NCI-H1105 treated with DMSO at 0.1 percent for 48 hours (cell line): ENCODE results near the gene GNAT1.

ENCODE experiments used
- DNase-seq: peaks from one replicate; lab custom pipeline; 2025; lab: John Stamatoyannopoulos, UW

GNAT1 gene

DNA sequence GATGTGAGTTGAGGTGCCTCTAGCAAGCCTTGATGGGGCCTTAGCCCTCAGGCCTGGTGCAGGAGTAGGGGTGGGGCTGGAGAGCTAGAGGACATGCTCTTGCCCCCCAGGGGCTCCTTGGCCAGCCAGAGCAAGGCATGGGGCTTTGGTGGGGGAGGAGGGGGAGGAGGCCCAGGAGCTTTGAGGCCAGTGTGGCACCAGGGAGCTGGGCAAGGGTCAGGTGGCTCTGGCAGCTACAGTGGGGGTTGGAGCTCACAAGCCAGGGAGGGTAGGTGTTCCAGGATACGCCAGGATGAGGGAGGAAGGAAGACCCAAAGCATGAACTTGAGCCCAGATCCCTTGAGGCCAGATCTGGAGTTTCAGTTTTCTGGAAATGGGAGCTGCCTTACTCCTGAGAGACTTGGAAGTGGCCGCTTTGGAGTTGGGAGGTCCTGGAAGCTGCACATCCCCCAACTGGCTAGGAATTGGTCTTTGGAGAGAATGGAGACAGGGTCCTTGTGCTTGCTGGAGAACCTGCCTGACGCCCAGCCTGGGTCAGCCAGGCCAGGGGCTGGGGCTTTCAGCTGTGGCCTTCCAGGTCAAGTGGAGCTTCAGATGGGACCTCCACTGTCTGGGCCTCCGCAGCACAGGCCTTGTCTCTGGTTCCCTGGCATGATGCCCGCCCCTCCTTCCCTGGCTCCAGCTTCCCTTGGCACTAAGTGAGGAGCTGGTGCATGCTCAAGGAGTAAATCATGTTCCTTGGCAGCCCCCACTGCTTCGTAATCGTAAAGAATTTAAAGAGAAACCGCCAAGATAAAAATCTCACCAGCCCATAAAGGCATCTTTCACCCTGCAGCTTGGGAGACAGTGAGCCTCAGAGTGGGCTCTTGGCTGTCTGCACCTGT is 27.6 kb upstream of the GNAT1 start:
- no peak for DNase-seq

DNA sequence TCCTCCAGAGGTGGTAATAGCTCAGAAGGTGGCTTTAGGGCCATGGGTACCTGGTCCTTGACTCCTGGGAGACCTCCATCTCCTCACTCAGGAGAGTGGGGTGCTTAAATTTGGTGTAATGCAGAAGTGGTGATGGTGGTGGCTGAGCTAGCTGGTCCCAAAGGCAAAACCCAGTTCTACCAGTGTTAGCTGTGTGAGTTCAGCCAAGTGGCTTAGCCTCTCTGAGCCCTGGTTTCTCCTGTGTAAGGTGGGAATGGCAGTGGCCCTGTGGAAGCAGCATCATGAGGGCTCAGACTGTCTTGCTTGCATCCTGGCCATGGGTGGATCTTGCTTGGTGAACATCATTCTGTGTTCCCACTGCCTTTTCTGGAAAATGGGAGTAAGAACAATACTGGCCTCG is 26.9 kb upstream of the GNAT1 start:
- no peak for DNase-seq

DNA sequence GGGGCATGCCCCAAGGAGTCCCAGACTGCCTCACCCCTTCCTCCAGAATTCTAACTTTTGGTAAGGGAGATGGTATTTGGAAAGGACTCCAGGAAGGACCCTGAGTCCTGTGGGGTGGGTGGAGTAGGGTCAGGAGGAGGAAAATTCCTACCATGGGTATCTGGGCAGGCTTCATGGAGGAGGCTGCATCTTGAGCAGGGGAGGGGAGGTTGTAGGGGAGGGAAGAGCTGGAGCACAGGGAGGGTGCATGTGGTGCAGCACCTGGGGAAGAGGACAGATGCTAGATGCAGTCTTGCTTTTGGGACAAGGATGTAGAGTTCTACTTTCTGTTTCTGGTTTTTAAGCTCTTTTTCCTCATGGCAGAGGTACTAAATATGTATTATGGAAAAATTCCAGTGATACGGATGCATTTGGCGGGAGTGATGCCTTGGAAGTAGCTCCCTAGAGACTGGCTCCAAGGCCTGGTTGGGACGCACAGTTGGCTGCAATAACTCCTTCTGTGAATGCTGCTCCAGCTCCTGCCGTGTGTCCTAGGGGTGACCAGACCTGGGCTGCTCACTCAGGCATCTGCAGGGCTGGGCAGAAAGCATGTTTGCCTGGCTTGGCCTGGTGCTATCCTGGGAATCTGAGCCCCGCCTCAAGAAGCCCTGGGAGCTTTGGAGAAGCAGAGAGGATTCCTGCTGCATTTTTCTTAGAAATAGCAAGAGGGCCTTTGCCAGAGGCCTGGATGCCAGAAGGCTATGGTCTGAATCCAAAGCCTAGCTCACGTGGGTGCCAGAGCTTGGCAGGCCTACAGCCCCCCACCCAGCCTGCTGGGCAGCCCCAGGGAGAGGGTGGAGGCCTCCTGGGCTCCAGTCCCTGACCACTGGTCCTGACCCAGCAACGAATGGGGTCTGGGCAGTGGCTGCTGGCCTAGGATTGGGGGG is 26.2 kb upstream of the GNAT1 start:
- no peak for DNase-seq

DNA sequence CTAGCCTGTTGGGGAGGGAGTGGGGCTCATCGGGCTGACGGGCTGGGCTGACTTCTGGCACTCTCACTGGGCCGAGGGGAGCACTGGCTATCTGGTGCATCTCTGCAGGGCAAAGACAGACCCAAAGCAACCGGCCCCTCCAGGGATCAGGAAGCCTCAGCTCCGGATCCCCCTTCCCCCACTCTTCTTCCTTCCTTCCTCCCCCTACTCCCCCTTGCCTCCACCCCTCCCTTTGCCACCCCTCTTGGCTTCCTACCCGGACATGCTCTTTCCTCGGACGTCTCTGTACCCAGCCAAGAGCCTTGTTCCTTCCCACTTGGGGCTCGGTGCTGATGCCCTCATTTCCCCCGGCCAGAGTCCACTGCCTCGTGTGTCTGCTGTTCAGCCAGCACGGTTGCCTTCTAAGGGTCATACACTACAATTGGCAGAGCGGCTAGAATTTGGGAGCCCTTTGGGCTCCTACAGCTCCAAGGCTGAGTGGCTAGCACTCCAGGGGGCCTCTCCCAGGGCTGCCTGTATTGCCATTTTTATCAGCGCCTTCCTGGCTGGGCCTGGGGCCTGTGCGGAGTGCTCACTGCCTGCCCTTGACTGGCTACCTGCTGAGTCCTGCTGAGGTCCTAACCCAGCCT is 25.4 kb upstream of the GNAT1 start:
- no peak for DNase-seq

DNA sequence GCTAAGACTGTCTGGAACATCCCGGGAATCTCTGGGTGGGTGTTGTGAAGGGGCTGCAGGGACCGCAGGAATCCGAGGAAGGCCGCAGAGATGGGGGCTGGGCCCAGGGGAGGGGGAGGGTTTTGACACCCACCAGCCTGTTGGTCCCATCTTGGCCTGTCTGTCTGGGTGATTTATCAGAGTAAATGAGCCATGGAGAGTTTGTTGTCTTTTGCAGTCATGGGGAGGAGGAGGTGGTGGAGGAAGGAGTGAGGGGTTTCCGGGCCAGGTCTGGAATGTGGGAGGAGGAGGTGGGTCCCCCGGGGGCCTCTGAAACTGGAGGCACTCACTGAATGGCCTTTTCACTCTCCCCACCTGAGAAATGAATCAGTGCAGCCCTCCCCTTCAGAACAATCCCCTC is 24.8 kb upstream of the GNAT1 start:
- no peak for DNase-seq

DNA sequence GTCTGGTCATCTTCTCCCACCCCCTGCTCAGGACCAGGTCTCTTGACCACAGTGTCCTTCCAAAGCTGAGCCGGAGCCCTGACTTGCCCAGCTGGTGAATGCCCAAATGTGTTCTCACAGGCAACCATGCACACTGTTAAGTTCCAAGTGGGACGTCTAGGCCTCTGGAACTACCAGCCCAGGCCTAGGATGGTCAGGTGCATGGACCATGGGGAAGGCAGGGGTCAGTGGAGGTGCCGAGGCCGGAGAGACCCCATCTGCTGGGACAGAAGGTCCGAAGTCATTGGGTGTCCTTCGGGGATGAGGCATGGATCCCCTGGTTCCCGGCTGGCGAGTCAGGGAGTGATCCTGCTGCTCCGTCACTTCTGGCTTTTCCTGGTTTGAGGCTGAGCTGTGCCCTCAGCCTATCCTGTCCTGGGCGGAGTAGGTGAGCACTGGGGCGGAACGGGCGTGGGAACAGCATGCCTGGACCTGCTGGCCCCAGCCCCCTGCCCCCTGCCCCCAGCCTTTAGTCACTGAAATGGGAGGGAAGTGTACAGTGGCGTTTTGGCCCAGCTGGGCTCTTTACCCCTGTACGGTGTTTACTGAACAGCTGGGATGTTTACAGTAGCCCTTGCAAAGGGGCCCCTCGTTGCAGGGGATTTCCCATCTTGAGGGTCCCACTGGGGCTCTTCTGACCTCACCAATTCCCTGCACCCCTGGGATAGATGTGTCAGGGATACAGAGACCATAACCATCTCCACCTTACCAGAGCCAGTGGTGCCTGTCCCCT is 24.2 kb upstream of the GNAT1 start:
- DNase-seq = peak; percentile 5

DNA sequence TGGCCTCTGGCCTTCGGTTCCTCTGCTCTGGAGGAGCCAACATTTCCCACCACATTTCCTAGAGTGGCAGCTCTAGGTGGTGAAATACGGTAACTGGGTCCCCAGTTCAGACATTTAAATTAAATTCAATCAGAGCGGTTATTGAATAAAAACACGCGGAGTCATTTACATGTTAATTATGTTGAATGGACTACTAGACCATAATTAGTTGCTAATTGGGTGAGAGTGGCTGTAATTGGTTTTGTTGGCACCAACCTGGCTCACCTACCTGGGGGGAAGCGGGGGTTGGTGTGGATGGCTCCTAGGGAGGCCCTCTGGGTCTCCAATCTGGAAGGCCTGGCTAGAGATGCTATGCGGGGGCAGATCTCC is 23.6 kb upstream of the GNAT1 start:
- peak; percentile 30 for DNase-seq

DNA sequence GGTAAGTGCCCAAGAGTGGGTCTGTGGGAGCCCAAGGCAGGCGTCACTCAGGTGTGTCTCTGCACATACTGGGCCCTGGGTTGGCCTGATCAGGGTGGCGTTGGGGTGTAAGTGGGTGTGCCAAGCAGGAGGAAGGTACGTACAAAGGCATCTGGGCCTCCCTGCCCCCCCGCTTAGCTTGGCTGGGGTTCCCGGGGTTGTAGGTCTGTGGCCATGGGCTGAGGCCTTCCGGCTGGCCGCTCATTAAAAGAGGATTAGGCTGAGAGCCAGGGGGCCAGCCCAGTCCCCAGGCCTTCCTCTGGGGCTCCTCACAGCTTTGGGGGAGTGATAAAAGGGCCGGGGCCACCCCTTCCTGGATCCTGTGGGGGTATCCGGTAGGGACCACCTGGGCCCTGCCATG is 23.0 kb upstream of the GNAT1 start:
- no peak for DNase-seq

DNA sequence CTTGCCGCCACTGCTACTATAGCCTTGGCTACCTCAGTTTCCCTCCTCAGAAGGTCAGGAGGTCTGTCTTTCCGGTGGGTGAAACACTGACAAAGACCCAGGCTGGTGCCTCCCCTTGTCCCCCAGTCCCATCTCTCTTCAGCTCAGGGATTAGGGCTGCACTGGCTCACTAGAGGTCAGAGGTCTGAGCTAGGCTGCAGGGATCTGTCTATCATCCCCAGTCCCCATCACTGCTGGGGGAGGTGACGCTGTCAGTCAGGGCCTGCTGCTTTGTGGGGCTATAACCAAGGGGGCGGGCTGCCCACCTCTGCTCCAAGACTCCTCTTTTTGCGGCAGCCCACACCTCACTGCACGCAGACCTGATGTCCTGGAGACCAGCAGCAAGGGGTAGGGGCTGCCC is 22.6 kb upstream of the GNAT1 start:
- DNase-seq = no peak

DNA sequence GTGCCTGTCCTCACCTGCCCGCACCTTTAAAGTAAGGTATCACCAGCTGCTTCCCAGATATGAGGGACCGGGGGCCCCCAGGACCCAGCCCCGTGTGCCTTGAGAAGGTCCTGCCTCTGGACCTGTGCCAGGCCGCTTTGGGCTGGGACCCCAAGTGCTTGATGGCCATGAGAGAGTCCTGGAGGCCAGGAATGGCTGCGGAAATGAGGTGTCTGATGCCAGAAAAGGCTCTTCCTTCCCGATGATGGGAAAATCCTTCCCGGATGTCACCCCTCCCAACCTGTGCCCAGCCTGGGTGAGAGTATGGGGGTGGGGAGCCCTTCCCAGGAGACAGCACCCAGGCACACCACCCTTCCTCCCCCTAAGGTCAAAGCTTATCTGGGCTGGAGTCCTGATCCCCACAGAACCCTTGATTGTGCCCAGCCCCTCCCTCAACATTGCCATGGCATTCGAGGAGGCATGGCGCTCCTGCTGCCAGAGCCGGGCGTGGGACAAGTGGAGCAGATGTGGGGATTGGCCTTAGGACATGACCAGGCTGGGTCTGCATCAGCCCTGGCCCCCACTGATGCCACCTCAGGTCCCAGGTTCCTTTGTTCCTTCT is 22.1 kb upstream of the GNAT1 start:
- no peak for DNase-seq

DNA sequence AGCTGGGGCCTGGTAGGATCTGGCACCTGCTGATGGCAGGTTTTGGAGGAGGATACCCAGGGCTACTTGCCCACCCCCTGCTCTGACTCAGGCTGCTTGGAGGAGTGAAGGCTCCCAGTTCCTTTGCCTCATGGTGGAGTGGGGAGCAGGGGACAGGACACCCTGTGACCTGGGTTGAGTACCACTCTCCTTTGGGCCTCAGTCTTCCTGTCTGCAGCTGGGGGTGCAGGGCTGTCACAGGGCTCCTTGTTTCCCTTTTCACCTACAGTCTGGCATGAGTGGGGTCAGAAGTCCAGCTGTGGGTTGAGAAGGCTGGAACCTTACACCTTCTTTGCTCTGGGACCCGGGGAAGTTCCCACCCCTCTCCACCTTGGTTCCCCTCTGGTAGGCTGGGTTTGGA is 21.6 kb upstream of the GNAT1 start:
- DNase-seq = no peak

DNA sequence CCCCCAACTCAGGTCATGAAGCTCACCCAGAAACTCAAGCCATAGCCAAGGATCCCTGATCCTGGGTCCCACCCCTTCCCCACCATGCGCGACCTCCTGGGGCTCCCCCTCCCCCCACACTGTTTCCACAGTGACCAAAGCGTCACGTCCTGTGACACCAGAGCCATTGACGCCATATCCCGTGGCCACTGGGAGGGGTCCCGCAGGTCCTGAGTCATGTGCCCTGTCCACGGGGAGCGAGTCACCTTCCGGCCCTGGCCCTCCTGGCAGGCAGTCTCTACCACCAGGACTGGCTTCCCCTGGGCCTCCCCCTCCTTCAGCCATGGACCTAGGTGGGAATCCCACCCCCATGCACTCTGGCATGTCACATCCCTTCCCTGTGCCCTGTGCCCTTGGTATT is 20.7 kb upstream of the GNAT1 start:
- no peak for DNase-seq

DNA sequence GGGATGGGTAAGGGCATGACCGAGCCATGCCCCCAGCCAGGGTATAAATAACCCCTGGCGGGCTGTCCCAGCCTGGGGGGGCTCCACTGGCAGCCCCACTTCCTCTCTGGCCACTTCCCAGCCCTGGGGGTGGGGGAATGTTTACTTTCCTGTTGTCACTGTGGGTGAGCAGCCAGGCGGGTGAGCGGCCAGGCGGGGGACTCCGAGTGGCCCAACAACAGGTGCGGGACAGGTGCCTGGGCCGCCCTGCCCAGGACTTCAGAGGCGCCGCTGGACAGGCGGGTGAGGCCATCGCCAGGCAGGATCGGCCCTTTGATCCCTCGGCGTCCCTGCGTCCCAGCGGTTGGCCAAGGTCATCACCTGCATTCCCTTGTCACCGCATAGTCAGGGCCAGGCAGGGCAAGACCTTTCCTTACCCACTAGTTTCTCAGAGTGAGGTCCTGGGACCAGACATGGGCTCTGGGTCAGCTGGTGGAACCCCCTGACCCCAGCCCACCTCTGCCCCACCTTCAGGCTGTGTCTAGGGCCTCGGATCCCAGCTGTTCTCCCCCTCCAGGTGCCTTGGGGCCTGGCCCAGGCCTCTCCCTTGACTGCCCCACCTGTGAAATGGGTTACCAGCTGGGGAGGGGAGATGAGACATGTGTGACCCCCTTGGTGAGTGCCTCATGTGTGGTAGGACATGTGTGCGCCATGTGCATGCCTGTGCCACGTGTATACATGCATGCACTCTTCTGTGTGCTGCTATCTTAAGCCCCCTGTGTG is 19.7 kb upstream of the GNAT1 start:
- DNase-seq = no peak

DNA sequence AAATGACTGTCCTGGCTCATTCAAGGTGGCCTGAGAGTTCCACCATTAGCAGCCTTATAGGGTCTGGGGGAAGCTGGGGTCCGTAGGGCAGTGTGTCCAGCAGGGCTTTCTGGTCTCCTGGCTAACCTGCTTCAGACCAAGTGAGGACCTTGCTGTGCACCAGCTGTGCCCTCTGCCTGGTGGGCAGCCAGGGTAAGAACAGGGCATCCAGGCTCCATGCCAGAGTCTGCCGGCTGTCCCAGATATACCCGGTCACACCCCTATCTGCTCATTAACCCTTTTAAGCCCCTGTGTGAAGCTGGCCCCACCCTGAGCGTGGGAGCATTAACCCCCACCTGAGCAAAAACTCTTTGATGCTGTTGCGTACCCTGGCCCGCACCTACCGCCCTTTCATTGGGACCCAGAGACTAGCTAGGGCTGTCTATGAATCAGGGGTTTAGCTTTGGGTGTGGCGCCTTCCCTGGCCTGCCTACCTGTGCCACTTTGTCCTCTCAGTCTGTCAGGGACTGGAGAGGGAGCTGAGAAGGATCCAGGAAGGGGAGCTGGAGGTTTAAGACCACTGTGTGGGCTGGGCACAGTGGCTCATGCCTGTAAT is 18.7 kb upstream of the GNAT1 start:
- no peak for DNase-seq

DNA sequence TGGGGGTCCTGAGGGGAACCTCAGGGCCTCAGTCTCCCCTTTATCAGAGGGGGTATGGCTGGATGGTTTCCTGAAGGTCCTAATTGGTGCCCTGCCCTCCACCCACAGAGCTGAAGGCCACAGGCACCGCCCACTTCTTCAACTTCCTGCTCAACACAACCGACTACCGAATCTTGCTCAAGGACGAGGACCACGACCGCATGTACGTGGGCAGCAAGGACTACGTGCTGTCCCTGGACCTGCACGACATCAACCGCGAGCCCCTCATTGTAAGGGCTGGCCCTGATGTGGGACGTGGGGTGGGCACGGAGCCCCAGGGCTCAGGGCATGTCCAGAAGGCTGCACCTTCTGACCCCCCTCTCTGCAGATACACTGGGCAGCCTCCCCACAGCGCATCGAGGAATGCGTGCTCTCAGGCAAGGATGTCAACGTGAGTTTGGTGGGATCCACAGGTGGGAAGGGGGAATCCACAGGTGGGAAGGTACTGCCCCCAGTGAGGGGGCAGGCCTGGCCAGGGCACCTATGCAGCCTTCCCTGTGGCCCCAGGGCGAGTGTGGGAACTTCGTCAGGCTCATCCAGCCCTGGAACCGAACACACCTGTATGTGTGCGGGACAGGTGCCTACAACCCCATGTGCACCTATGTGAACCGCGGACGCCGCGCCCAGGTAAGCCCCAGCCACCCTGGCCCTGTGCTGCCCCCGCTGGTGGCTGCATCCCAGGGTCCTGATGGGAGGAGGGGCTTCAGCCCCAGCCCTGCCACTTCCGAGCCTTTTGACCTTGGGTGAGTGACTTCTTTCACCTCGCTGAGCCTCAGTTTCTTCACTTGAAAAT is 17.5 kb upstream of the GNAT1 start:
- no peak for DNase-seq

DNA sequence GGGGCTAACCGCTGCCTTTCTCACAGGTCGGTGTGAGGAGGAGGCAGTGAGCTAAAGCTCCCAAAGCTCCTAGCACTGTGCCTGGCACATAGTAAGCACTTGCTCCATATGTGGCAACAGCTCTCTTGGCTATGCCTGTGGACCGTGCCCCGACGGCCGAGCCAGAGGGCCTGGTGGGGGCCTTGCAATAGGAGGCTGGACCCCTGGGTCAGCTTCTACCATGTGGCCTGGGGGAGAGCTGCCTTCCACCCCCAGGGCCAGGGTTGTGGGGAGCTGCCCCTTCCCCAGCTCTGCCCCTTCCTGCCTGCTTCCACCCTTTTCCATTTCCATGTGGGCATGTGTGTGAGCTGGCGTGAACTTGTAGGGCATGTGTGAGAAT is 16.9 kb upstream of the GNAT1 start:
- no peak for DNase-seq

DNA sequence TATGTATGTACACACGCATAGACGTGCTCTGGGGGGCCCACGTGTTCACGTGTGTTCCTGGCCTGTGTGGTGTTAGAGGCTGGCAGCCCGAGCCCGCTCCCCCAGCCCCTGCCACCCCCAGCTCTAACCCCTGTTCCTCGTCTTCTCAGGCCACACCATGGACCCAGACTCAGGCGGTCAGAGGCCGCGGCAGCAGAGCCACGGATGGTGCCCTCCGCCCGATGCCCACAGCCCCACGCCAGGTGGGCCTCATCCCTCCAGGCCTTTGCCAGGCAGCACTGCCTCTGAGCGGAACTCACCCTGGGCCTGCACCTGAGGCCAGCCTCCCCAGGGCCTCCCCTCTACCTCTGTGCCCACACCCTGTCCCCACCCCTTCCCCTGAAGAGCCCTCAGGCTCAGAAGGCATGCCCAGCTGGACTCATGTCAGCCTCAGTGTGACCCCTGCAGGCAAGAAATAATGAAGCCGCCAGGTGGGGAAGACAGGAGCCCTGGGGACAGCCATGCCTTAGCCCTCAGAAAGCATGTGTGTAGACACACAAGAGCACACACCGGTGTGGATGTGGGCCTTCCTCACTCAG is 16.4 kb upstream of the GNAT1 start:
- no peak for DNase-seq

DNA sequence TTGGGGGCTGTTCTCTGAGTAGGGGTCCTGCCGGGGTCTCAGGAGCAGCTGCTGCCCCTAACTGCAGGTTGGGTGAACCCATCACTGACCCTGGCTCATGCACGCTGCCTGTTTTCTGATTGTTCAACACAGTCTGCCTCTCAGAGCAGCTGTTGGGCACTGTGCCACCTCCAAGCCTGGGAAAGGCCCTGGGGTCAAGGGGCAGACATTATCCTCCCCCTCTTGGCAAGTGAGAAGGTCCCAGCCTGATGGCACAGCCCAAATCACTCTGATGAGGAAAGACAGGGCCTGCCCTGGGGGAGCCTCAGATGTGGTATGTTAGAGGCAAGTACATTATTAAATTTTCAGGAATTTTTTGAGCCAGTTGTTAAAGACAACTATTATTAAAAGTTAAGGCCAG is 14.1 kb upstream of the GNAT1 start:
- no peak for DNase-seq

DNA sequence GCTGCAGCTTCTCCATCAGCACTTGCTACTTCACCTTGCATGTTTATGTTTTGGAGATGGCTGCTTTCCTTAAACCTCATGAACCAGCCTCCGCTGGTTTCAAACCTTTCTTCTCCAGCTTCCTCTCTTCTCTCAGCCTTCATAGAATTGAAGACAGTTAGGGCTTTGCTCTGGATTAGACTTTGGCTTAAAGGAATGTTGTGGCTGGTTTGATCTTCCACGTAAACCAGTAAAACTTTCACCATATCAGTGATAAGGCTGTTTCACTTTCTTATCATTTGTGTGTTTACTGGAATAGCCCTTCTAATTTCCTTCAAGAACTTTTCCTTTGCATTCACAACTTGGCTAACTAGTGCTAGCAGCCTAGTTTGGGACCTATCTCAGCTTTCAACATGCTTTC is 11.7 kb upstream of the GNAT1 start:
- no peak for DNase-seq
